A549 (cell line): ENCODE results near the gene CTPS2. TPM values are rescaled to one million over a fixed set of nuclear protein-coding genes. Genes with fewer than 3 reads are reported as not detected.
"Not testable (repeated sequence)": the region's sequence is repeated elsewhere in the genome, so short reads cannot be mapped to it uniquely, and the experiment has no call there.

ENCODE experiments used
- ATAC-seq, 2 experiments: fragments of 200-7000 bp in 1 of 2; fragments of >200 bp in 1 of 2; cut with Nextera tagmentation in 1 of 2; cut with Tn5 transposase in 1 of 2; 3 replicates each; pipeline versions ENCODE4 v1.8.0 to v1.9.1; 2018 to 2020; ENCODE audit warnings: mild to moderate bottlenecking in 1 of 2, moderate library complexity in 1 of 2
- CTCF ChIA-PET: fragments of 300-600 bp; sonication (Branson Sonifier 250); formaldehyde crosslinking; extraction: SDS; loops from one replicate; lab custom pipeline; 2021; ENCODE audit warnings: antibody characterized with exemption, inconsistent platforms; lab: Yijun Ruan, JAX
- POLR2A ChIA-PET: fragments of 350-600 bp; formaldehyde crosslinking; extraction: SDS; loops from one replicate; lab custom pipeline; 2021; ENCODE audit warnings: antibody characterized with exemption, inconsistent platforms; lab: Yijun Ruan, JAX
- DNase-seq, 2 experiments: peaks; one replicate each; pipeline versions ENCODE4 v3.0.0 to v3.0.0-alpha.2; 2011 to 2016; ENCODE audit warnings: low read depth in 1 of 2, low spot score in 1 of 2
- FAIRE-seq: peaks from 2 replicates; lab custom pipeline; 2011; peaks lifted over from hg19 to GRCh38; lab: Jason Lieb, UNC
- H3K27ac ChIP-seq, 2 experiments: fragments of >200 bp; sonication (Bioruptor Twin); formaldehyde crosslinking; 3 replicates each; pipeline ENCODE4 v1.5.1; 2016 to 2017
- H3K4me1 ChIP-seq: fragments of >200 bp; sonication (Bioruptor Twin); formaldehyde crosslinking; 3 replicates; pipeline ENCODE4 v1.6.1; 2016
- H3K4me2 ChIP-seq: fragments of >200 bp; sonication (Bioruptor Twin); formaldehyde crosslinking; 3 replicates; pipeline ENCODE4 v1.6.1; 2016
- H3K4me3 ChIP-seq: fragments of >200 bp; sonication (Bioruptor Twin); formaldehyde crosslinking; 3 replicates; pipeline ENCODE4 v1.5.1; 2016
- H3K9me3 ChIP-seq: fragments of >200 bp; sonication (Bioruptor Twin); formaldehyde crosslinking; 3 replicates; pipeline ENCODE4 v1.6.1; 2016
- CHD2 ChIP-seq: fragments of 150-350 bp; IDR thresholded peaks from 2 replicates; pipeline ENCODE4 v1.6.1; 2014; ENCODE audit warnings: low read length; ENCODE audit not compliant: partially characterized antibody
- CHD4 ChIP-seq: fragments of 200-600 bp; sonication (generic); IDR thresholded peaks from 2 replicates; pipeline ENCODE4 v1.6.1; 2016; ENCODE audit warnings: antibody characterized with exemption, mild to moderate bottlenecking, borderline replicate concordance
- EHMT2 ChIP-seq: fragments of 200-600 bp; sonication (generic); IDR thresholded peaks from 2 replicates; pipeline ENCODE4 v1.6.1; 2016; ENCODE audit warnings: antibody characterized with exemption, low read depth, mild to moderate bottlenecking, moderate library complexity
- FOSB ChIP-seq: fragments of 250-450 bp; sonication (Bioruptor Pico); IDR thresholded peaks from 2 replicates; pipeline ENCODE4 v1.5.0; 2020; ENCODE audit warnings: mild to moderate bottlenecking, moderate library complexity
- HOXB13 ChIP-seq: fragments of 250-450 bp; sonication (Bioruptor Pico); IDR thresholded peaks from 2 replicates; pipeline ENCODE4 v1.5.0; 2020; ENCODE audit warnings: low read depth, mild to moderate bottlenecking, moderate library complexity
- HOXB5 ChIP-seq: fragments of 250-450 bp; sonication (Bioruptor Pico); IDR thresholded peaks from 2 replicates; pipeline ENCODE4 v1.5.0; 2020; ENCODE audit warnings: mild to moderate bottlenecking, moderate library complexity
- JUN ChIP-seq, 2 experiments: fragments of >200 bp; sonication (Bioruptor Twin); formaldehyde crosslinking; IDR thresholded peaks; 2 replicates in 1 of 2; 3 replicates in 1 of 2; pipeline ENCODE4 v1.6.1; 2016 to 2017
- MAFK ChIP-seq: fragments of 450-650 bp; IDR thresholded peaks from 2 replicates; pipeline ENCODE4 v1.6.1; 2014; ENCODE audit not compliant: partially characterized antibody
- NFE2L2 ChIP-seq: fragments of 150-350 bp; conservative IDR thresholded peaks from 2 replicates; pipeline ENCODE4 v1.6.1; 2014; ENCODE audit warnings: low read length
- PHF8 ChIP-seq: fragments of 200-600 bp; sonication (generic); IDR thresholded peaks from 2 replicates; pipeline ENCODE4 v1.6.1; 2016; ENCODE audit warnings: low read depth, mild to moderate bottlenecking, antibody characterized with exemption, moderate library complexity, borderline replicate concordance
- RAD21 ChIP-seq, 2 experiments: fragments of >200 bp in 1 of 2; sonication (Bioruptor Twin) in 1 of 2; formaldehyde crosslinking in 1 of 2; IDR thresholded peaks in 1 of 2; conservative IDR thresholded peaks in 1 of 2; 2 replicates in 1 of 2; 3 replicates in 1 of 2; pipeline ENCODE4 v1.6.1; 2012 to 2018; ENCODE audit warnings: inconsistent platforms in 1 of 2
- SMC3 ChIP-seq: fragments of >200 bp; sonication (Bioruptor Twin); formaldehyde crosslinking; IDR thresholded peaks from 3 replicates; pipeline ENCODE4 v1.6.1; 2018; ENCODE audit warnings: inconsistent platforms
- SREBF2 ChIP-seq: fragments of 450-650 bp; IDR thresholded peaks from 2 replicates; pipeline ENCODE4 v1.6.1; 2014; ENCODE audit warnings: mild to moderate bottlenecking, moderate library complexity
- WGBS: methylation state at CpG from one replicate; pipeline ENCODE4 v1.1.6; 2017; ENCODE audit errors: missing lambda C conversion rate; 5-methylcytosine and 5-hydroxymethylcytosine counted together
- polyA plus RNA-seq, 4 experiments: library from polyadenylated mRNA; depleted of rRNA in 3 of 4; stranded (reverse); fragments of >200 nt; fragmentation: RNase III in 1 of 4; extraction: RNeasy Plus Mini Kit Qiagen cat#74134 plus additional on column Dnase treatment in 1 of 4; gene quantifications; 2 replicates in 3 of 4; 3 replicates in 1 of 4; pipeline ENCODE4 v1.2.3, GENCODE V29; 2011 to 2017
- TF ChIP-seq, protein P1 (sequence below): fragments of >200 bp; sonication (Bioruptor Twin); formaldehyde crosslinking; IDR thresholded peaks from 3 replicates; pipeline ENCODE4 v1.6.1; 2016
- TF ChIP-seq, protein P2 (sequence below): fragments of 250-450 bp; sonication (Bioruptor Pico); IDR thresholded peaks from 2 replicates; pipeline ENCODE4 v1.5.0; 2021; ENCODE audit warnings: mild to moderate bottlenecking, moderate library complexity, borderline replicate concordance
- TF ChIP-seq, protein P3 (sequence below): fragments of 200-600 bp; sonication (generic); IDR thresholded peaks from 2 replicates; pipeline ENCODE4 v1.6.1; 2016; ENCODE audit warnings: antibody characterized with exemption, mild to moderate bottlenecking, moderate library complexity

CTPS2 gene
- polyA plus RNA-seq, 2 of the 4 experiments (the other 2 are of a cell fraction): 11.1 to 18.5 TPM

DNA sequence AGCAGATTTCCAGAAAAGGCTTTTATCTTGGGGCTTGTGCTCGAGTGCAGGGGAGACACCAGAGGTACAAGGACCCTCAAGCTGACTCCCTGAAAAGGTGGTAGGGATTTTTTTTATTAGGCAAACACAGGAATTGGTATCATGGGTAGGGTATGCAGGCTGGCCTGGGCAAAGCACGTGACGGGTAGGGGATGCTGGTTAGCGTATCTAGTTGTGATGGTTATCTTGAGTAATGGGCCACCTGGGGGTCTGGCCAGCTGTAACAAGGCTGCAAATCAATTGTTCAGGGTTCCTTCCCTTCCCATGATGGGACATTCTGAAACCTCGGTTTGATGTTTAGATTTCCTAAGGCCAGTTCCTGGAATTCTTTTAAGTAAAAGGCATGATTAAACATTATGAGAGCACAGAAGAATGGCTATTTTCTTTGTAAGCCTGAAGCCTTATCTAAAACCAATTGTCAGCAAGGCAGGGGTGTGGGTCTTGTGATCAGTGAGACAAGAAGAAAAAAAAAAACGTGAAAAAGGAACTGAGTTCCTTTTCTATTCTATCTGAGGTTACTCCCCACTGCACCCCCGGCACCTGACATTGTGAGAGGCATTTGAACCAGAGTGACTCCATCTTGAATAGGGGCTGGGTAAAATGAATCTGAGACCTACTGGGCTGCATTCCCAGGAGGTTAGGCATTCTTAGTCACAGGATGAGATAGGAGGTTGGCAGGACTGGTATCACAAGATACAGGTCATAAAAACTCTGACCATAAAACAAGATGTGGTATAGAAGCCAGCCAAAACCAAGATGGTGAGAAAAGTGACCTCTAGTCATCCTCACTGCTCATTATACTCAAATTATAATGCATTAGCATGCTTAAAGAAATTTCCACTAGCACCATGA lies 126.7 kb downstream of the CTPS2 start (continued):
- TF ChIP-seq HOXB13 (CRISPR knock-in tag): no peak
- TF ChIP-seq MAFK: no peak
- TF ChIP-seq, protein P1, sequence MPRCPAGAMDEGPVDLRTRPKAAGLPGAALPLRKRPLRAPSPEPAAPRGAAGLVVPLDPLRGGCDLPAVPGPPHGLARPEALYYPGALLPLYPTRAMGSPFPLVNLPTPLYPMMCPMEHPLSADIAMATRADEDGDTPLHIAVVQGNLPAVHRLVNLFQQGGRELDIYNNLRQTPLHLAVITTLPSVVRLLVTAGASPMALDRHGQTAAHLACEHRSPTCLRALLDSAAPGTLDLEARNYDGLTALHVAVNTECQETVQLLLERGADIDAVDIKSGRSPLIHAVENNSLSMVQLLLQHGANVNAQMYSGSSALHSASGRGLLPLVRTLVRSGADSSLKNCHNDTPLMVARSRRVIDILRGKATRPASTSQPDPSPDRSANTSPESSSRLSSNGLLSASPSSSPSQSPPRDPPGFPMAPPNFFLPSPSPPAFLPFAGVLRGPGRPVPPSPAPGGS: no peak

DNA sequence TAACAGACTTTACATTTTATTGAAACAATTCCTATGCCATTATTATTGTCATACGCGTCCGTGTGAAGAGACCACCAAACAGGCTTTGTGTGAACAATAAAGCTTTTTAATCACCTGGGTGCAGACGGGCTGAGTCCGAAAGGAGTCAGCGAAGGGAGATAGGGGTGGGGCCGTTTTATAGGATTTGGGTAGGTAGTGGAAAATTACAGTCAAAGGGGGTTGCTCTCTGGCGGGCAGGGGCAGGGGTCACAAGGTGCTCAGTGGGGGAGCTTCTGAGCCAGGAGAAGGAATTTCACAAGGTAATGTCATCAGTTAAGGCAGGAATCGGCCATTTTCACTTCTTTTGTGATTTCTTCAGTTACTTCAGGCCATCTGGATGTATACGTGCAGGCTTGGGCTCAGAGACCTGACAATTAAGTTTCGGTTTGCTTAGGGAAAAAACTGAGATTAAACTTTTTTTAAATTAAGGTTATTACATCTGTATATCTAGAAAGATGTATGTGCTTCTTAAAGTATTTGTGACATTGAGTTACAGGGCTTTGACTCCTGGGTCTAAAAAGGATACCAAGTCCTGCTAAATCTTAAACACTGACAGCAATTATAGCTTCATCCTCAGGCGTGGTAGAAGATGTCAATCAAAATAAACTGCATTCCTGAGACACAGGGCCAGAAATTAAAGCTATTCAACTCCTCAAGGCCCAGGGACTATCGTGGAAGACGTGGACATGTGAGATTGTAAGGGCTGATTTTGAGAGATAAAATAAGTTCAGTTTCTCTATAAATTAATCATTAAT lies 132.3 kb downstream of the CTPS2 start:
- H3K4me1 ChIP-seq, ATAC-seq, H3K9me3 ChIP-seq, DNase-seq, H3K4me3 ChIP-seq, H3K4me2 ChIP-seq, H3K27ac ChIP-seq, FAIRE-seq, POLR2A ChIA-PET: not testable (repeated sequence)
- CTCF ChIA-PET: interaction anchor here (0.9 to 2.2 kb wide), 2 partner anchors 22 to 144 kb away, joined by 3 to 5 read pairs; no protein-coding TSS in a partner anchor
- WGBS: 83% methylated on average over 14 of the region's 14 CpGs

DNA sequence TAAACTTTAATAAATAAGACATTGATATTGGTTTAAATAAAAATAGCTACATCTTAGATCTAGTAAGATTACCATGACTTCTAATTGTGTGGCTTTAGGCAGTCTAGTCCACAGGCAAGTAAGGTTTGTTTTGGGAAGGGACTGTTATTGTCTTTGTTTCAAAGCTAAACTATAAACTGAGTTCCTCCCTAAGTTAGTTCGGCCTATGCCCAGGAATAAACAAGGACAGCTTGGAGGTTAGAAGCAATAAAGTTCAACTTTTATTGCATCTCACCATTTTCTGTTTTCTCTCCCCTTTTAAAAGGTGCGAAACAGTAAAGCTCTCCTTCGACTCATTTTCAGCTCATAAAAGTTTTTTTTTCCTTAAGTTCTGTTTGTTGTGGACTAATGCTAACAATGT lies 133.0 kb downstream of the CTPS2 start:
- Histone ChIP-seq H3K27ac (no peak overlapping the region), H3K4me1 (no peaks in the 10 kb centered on the region), H3K9me3 (no peaks in the 10 kb centered on the region), H3K4me3 (no peak overlapping the region), H3K4me2 (no peak overlapping the region)
- POLR2A ChIA-PET: no interaction called here
- DNase-seq (no peak), ATAC-seq (no peak), FAIRE-seq (no peak)
- 77% methylated on average over 3 of the region's 3 CpGs for WGBS
- CTCF ChIA-PET: interaction anchor here (0.6 to 2.2 kb wide), 3 partner anchors 22 to 143 kb away, joined by 3 to 5 read pairs (median 4); no protein-coding TSS in a partner anchor
- TF ChIP-seq SMC3 (no peak), FOSB (no peak), HOXB5 (CRISPR knock-in tag) (no peak), CHD4 (no peak), CHD2 (no peak), EHMT2 (no peak), NFE2L2 (no peak)
- TF ChIP-seq, protein P2, sequence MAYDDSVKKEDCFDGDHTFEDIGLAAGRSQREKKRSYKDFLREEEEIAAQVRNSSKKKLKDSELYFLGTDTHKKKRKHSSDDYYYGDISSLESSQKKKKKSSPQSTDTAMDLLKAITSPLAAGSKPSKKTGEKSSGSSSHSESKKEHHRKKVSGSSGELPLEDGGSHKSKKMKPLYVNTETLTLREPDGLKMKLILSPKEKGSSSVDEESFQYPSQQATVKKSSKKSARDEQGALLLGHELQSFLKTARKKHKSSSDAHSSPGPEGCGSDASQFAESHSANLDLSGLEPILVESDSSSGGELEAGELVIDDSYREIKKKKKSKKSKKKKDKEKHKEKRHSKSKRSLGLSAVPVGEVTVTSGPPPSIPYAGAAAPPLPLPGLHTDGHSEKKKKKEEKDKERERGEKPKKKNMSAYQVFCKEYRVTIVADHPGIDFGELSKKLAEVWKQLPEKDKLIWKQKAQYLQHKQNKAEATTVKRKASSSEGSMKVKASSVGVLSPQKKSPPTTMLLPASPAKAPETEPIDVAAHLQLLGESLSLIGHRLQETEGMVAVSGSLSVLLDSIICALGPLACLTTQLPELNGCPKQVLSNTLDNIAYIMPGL: no peak

DNA sequence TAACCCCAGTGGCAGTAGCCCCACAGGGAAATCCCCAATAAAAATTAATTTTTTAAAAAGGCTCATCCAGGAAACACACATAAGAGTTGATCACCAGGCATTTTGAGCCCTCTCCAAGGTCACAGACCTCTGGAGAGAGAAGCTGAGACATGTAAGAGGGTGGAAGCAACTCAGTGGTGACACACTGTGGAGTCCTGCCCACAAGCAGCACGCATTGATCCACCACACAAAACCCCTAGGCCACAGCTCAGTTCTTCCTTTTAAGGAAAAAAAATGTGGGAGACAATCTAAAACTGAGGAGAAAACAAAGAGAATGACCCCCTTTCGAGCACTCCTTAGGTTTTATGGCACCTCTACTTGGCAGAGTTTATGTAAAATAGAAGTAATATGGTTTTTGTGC lies 134.3 kb downstream of the CTPS2 start:
- no peaks in the 10 kb centered on the region for H3K9me3 ChIP-seq
- FAIRE-seq (no peak), ATAC-seq (no peak), DNase-seq (no peak)
- CTCF ChIA-PET: interaction anchor here (2.2 kb wide), 1 partner anchor 142 kb away, joined by 7 read pairs; no protein-coding TSS in a partner anchor
- H3K27ac ChIP-seq: no peak overlapping the region
- POLR2A ChIA-PET: no interaction called here
- H3K4me2 ChIP-seq: no peak overlapping the region
- H3K4me3 ChIP-seq: no peak overlapping the region
- 63% methylated on average over 2 of the region's 2 CpGs for WGBS
- no peaks in the 10 kb centered on the region for H3K4me1 ChIP-seq
- TF ChIP-seq PHF8 (no peak), JUN (IDR thresholded peaks at IDR 0.05) (no peak), RAD21 (conservative IDR thresholded peaks at IDR 0.05 in 1 of 2, IDR thresholded peaks at IDR 0.05 in 1 of 2) (no peak), FOSB (no peak), CHD4 (no peak), SREBF2 (no peak), SMC3 (no peak)
- TF ChIP-seq, protein P1: no peak
- TF ChIP-seq, protein P2: no peak
- TF ChIP-seq, protein P3, sequence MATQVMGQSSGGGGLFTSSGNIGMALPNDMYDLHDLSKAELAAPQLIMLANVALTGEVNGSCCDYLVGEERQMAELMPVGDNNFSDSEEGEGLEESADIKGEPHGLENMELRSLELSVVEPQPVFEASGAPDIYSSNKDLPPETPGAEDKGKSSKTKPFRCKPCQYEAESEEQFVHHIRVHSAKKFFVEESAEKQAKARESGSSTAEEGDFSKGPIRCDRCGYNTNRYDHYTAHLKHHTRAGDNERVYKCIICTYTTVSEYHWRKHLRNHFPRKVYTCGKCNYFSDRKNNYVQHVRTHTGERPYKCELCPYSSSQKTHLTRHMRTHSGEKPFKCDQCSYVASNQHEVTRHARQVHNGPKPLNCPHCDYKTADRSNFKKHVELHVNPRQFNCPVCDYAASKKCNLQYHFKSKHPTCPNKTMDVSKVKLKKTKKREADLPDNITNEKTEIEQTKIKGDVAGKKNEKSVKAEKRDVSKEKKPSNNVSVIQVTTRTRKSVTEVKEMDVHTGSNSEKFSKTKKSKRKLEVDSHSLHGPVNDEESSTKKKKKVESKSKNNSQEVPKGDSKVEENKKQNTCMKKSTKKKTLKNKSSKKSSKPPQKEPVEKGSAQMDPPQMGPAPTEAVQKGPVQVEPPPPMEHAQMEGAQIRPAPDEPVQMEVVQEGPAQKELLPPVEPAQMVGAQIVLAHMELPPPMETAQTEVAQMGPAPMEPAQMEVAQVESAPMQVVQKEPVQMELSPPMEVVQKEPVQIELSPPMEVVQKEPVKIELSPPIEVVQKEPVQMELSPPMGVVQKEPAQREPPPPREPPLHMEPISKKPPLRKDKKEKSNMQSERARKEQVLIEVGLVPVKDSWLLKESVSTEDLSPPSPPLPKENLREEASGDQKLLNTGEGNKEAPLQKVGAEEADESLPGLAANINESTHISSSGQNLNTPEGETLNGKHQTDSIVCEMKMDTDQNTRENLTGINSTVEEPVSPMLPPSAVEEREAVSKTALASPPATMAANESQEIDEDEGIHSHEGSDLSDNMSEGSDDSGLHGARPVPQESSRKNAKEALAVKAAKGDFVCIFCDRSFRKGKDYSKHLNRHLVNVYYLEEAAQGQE: no peak
